Transverse colon (tissue), 4 donors: ENCODE results near the gene UBE2L3. TPM values are rescaled to one million over a fixed set of nuclear protein-coding genes. Genes with fewer than 3 reads are reported as not detected.
"Not testable (repeated sequence)": the region's sequence is repeated elsewhere in the genome, so short reads cannot be mapped to it uniquely, and the experiment has no call there.

Source experiments
- DNase-seq: peaks from one replicate; pipeline ENCODE4 v3.0.0-alpha.2; 2019
- H3K27ac ChIP-seq, 4 donors: fragments of 200-600 bp; sonication (generic); 2 replicates each; pipeline ENCODE4 v1.5.1; 2016 to 2018; ENCODE audit warnings: inconsistent platforms in 4 of 4
- H3K27me3 ChIP-seq: fragments of 200-600 bp; sonication (generic); 2 replicates; pipeline ENCODE4 v1.5.1; 2017; ENCODE audit warnings: inconsistent platforms
- H3K36me3 ChIP-seq, 4 donors: fragments of 200-600 bp; sonication (generic); 2 replicates each; pipeline ENCODE4 v1.5.1; 2017 to 2019; ENCODE audit warnings: inconsistent platforms in 4 of 4
- H3K4me1 ChIP-seq, 4 donors: fragments of 200-600 bp; sonication (generic); 2 replicates each; pipeline ENCODE4 v1.5.1; 2017 to 2020; ENCODE audit warnings: inconsistent platforms in 4 of 4
- H3K4me3 ChIP-seq, 4 donors: fragments of 200-600 bp; sonication (generic); 1 replicate in 1 of 4; 2 replicates in 3 of 4; pipeline versions ENCODE4 v1.5.1 to v1.6.1; 2017 to 2019; ENCODE audit warnings: inconsistent platforms in 4 of 4
- H3K9me3 ChIP-seq, 2 donors: fragments of 200-600 bp; sonication (generic); 2 replicates each; pipeline ENCODE4 v1.5.1; 2017 to 2019; ENCODE audit warnings: inconsistent platforms in 2 of 2
- EP300 ChIP-seq: sonication (generic); formaldehyde crosslinking; IDR thresholded peaks from one replicate; pipeline ENCODE4 v1.6.1; 2017; ENCODE audit warnings: antibody characterized with exemption, low read depth
- POLR2A ChIP-seq: fragments of 450-650 bp; IDR thresholded peaks from one replicate; pipeline ENCODE4 v1.6.1; 2016; ENCODE audit warnings: antibody characterized with exemption, mild to moderate bottlenecking, moderate library complexity
- POLR2AphosphoS5 ChIP-seq, 3 donors: sonication (generic); formaldehyde crosslinking; IDR thresholded peaks; one replicate each; pipeline ENCODE4 v1.6.1; 2016; ENCODE audit warnings: antibody characterized with exemption in 3 of 3
- WGBS, 2 donors: methylation state at CpG; one replicate each; pipeline ENCODE4 v1.1.5; 2018; ENCODE audit warnings: low coverage in 1 of 2; 5-methylcytosine and 5-hydroxymethylcytosine counted together
- in situ Hi-C, 4 donors: fragments of 200-750 bp; cut with MboI; loops; one replicate each; pipeline versions ENCODE4 v1.15.0 to v1.15.1; 2017; ENCODE audit warnings: low sequenced_read_pairs in 3 of 4, low pct_ligation_motif_present in 1 of 4, low pct_unique_long_range_greater_than_20kb in 1 of 4
- intact Hi-C: fragments of 100-400 bp; cut with DNase I; formaldehyde crosslinking; loops from one replicate; pipeline ENCODE4 v1.15.1; 2023; ENCODE audit warnings: low total_unique reads
- total RNA-seq, 4 donors: library from RNA; depleted of rRNA; stranded (reverse); fragments of >200 nt; gene quantifications; one replicate each; pipeline ENCODE4 v1.1.0, GENCODE V29; 2016
- TF ChIP-seq, protein P1 (sequence below), 5 experiments: fragments of 200-600 bp in 3 of 5; fragments of 450-650 bp in 2 of 5; sonication (generic) in 3 of 5; IDR thresholded peaks; 1 replicate in 2 of 5; 2 replicates in 3 of 5; pipeline ENCODE4 v1.5.1; 2016 to 2017; ENCODE audit warnings: antibody characterized with exemption in 5 of 5, inconsistent platforms in 3 of 5, mild to moderate bottlenecking in 2 of 5, moderate library complexity in 1 of 5

Gene UBE2L3
- total RNA-seq, 4 donors from 2014 or later = 21.9 to 48.7 (median 33.5) TPM

- in situ Hi-C loops (no loop called here), intact Hi-C loops (no loop called here)
- 89% methylated on average over 8 of the region's 8 CpGs; no CpG with 5 or more reads in 1 of the 2 donors for WGBS, 2 donors
- TF ChIP-seq POLR2A = no peak
- TF ChIP-seq POLR2AphosphoS5 (IDR thresholded peaks at IDR 0.05) = no peak
- TF ChIP-seq, protein P1, sequence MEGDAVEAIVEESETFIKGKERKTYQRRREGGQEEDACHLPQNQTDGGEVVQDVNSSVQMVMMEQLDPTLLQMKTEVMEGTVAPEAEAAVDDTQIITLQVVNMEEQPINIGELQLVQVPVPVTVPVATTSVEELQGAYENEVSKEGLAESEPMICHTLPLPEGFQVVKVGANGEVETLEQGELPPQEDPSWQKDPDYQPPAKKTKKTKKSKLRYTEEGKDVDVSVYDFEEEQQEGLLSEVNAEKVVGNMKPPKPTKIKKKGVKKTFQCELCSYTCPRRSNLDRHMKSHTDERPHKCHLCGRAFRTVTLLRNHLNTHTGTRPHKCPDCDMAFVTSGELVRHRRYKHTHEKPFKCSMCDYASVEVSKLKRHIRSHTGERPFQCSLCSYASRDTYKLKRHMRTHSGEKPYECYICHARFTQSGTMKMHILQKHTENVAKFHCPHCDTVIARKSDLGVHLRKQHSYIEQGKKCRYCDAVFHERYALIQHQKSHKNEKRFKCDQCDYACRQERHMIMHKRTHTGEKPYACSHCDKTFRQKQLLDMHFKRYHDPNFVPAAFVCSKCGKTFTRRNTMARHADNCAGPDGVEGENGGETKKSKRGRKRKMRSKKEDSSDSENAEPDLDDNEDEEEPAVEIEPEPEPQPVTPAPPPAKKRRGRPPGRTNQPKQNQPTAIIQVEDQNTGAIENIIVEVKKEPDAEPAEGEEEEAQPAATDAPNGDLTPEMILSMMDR (IDR thresholded peaks at IDR 0.05) = no peak
- TF ChIP-seq EP300 = no peak
- peaks cover 0 to 10% (median 5%) of the 10 kb centered on the region in 4 donors for H3K36me3 ChIP-seq
- no peaks in the 10 kb centered on the region for H3K9me3 ChIP-seq
- DNase-seq = no peak
- H3K4me3 ChIP-seq = no peak overlapping the region
- no peak overlapping the region for H3K27ac ChIP-seq
- peaks cover 0 to 10% (median 0%) of the 10 kb centered on the region in 4 donors for H3K4me1 ChIP-seq
- no peaks in the 10 kb centered on the region for H3K27me3 ChIP-seq
These were observed 39.3 kb downstream of the UBE2L3 start for GRCh38 chr22:21606775-21607174.

GRCh38 chr22:21609556-21610157, 42.1 kb downstream of the UBE2L3 start:
- H3K27me3 ChIP-seq, H3K27ac ChIP-seq, in situ Hi-C loops, H3K4me3 ChIP-seq, H3K9me3 ChIP-seq, intact Hi-C loops, H3K4me1 ChIP-seq, DNase-seq: not testable (repeated sequence)
- 97 to 100% methylated on average over 3 to 11 of the region's 11 CpGs for WGBS, 2 donors
- H3K36me3 ChIP-seq = peaks cover 0 to 21% (median 5%) of the 10 kb centered on the region in 4 donors

DNA sequence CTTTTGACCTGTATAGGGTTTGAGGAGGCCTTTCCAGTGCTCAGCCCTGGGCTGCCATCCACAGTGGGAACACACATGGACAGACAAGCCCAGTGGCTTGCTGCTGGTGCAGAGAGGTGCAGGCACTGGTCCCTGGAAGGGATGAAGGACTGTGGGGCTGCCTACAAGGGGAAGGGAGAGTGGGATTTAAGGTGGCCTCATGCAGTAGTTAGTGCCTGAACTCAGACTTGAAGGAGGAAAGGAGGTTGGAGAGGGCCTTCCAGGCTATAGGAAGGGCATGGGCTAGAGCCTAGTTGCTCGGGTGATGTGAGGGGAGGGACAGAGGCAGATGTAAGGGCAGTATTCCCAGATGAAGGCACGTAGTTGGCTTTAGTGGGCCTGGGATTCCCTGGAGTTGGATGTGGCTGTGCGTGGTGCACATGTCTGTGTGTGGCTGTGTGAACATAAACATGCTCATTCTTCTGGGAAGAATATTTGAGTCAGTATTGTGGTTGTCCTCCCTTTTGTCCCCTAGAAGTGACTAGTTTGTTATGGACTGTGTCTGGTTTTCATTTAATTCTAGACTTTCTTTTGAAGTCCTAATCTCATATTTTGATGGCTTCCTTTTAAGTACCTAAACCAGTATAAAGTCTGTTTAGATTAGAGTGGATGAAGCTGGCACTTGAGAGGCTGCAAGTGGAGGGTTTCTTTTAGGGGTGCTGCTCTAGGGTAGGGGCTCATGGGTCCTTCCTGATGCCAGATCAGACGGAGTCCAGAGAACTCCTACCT, 43.9 kb downstream of the UBE2L3 start:
- WGBS, 2 donors = 82 to 94% methylated on average over 3 to 4 of the region's 4 CpGs

DNA sequence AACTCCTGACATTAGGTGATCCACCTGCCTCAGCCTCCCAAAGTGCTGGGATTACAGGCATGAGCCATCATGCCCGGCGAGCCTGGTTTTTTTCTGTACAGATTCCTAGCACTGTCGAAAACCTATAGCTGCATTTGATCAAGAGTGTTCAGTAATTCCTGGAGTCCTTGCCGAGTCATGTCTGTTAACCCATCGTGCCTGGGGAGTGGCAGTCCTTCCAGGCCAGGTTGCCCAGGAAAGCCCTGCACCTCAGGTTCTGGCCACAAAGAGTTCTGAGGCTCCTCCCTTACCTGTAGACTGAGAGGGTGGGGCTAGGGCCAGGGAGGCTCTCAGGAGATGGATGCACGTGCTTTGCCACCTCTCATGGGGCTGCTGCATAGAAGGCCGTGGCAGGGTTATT, 45.3 kb downstream of the UBE2L3 start:
- intact Hi-C loops = no loop called here
- Histone ChIP-seq H3K4me1 (peaks cover 0 to 6% (median 0%) of the 10 kb centered on the region in 4 donors), H3K9me3 (no peaks in the 10 kb centered on the region), H3K4me3 (no peak overlapping the region), H3K27me3 (no peaks in the 10 kb centered on the region), H3K36me3 (peaks cover 0 to 21% (median 5%) of the 10 kb centered on the region in 4 donors), H3K27ac (no peak overlapping the region)
- in situ Hi-C loops = no loop called here
- TF ChIP-seq, protein P1 (IDR thresholded peaks at IDR 0.05) = no peak
- TF ChIP-seq POLR2A = no peak
- TF ChIP-seq POLR2AphosphoS5 (IDR thresholded peaks at IDR 0.05) = no peak
- no peak for TF ChIP-seq EP300
- peak; percentile 22 for DNase-seq
- 83% methylated on average over 7 of the region's 7 CpGs; no CpG with 5 or more reads in 1 of the 2 donors for WGBS, 2 donors

More for the DNA sequence above, 43.9 kb downstream of the UBE2L3 start:
- H3K36me3 ChIP-seq = peaks cover 0 to 21% (median 5%) of the 10 kb centered on the region in 4 donors
- H3K27ac ChIP-seq = no peak overlapping the region
- peaks cover 0 to 10% (median 0%) of the 10 kb centered on the region in 4 donors for H3K4me1 ChIP-seq
- no peak for DNase-seq
- intact Hi-C loops = no loop called here
- H3K4me3 ChIP-seq = no peak overlapping the region
- no peaks in the 10 kb centered on the region for H3K27me3 ChIP-seq
- TF ChIP-seq, protein P1 (IDR thresholded peaks at IDR 0.05) = no peak
- TF ChIP-seq POLR2AphosphoS5 (IDR thresholded peaks at IDR 0.05) (no peak), POLR2A (no peak), EP300 (no peak)
- in situ Hi-C loops = no loop called here
- H3K9me3 ChIP-seq = no peaks in the 10 kb centered on the region
